Panc1 (cell line): Measurements from ENCODE around the gene GATA6.

Experiments
- REST ChIP-seq, 2 experiments: IDR thresholded peaks; 2 replicates each; pipeline ENCODE4 v1.6.1; 2011 to 2012; ENCODE audit warnings: low read depth in 2 of 2, control low read depth in 1 of 2, low read length in 1 of 2, mild to moderate bottlenecking in 1 of 2, moderate library complexity in 1 of 2; ENCODE audit not compliant: insufficient read depth in 1 of 2
- SIN3A ChIP-seq: IDR thresholded peaks from 2 replicates; pipeline ENCODE4 v1.6.1; 2012; ENCODE audit warnings: low read depth, mild to moderate bottlenecking, low read length, moderate library complexity, borderline replicate concordance; ENCODE audit not compliant: insufficient read depth
- TF ChIP-seq, protein P1 (sequence below): fragments of 450-650 bp; IDR thresholded peaks from 2 replicates; pipeline ENCODE4 v1.5.1; 2017; ENCODE audit warnings: mild to moderate bottlenecking

DNA sequence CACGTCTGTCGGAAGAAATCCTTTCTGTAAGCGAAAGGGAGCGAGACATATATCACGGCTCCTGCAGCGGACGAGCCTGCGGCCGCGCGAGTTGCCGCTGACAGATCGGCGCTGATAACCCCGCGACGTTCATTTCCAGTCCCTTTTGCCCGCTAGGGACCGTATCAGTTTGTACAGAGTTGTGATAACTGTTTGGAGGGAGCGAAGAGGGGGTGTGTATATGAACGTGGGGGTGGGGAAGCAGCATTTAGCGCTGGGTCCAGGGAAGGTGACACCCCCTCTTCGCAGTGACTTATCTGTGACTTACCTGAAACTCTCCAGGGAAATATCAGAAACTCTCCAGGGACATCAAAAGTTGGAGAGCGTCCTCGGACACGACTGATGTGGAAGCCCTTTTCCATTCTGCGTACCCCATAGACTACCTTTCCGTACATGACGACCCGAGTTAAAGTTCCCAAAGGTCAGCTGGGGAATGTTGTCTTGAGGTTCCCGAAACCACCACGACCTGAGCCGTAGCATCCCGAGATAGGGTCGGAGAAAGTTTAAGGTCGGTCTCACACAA, 948 bp upstream of the GATA6 start:
- TF ChIP-seq REST (IDR thresholded peaks at IDR 0.05; ENCODE audit: insufficient read depth in 1 of 2, low read depth in 2 of 2, low read length in 1 of 2) (no peak), SIN3A (no peak)
- TF ChIP-seq, protein P1, sequence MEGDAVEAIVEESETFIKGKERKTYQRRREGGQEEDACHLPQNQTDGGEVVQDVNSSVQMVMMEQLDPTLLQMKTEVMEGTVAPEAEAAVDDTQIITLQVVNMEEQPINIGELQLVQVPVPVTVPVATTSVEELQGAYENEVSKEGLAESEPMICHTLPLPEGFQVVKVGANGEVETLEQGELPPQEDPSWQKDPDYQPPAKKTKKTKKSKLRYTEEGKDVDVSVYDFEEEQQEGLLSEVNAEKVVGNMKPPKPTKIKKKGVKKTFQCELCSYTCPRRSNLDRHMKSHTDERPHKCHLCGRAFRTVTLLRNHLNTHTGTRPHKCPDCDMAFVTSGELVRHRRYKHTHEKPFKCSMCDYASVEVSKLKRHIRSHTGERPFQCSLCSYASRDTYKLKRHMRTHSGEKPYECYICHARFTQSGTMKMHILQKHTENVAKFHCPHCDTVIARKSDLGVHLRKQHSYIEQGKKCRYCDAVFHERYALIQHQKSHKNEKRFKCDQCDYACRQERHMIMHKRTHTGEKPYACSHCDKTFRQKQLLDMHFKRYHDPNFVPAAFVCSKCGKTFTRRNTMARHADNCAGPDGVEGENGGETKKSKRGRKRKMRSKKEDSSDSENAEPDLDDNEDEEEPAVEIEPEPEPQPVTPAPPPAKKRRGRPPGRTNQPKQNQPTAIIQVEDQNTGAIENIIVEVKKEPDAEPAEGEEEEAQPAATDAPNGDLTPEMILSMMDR, result no peak
